Caco-2 (cell line): Measurements from ENCODE around the gene PEX26. TPM values are rescaled to one million over a fixed set of nuclear protein-coding genes. Genes with fewer than 3 reads are reported as not detected.

Source experiments
- BruUV-seq: library from RNA; stranded (reverse); fragments of 400-500 nt; replicated peaks from 2 replicates; lab custom pipeline; 2021; lab: Mats Ljungman, UMichigan
- CTCF ChIA-PET: fragments of 300-600 bp; sonication (Branson Sonifier 250); formaldehyde crosslinking; loops from one replicate; lab custom pipeline; 2022; ENCODE audit warnings: antibody characterized with exemption; lab: Charles Lee
- POLR2A ChIA-PET: fragments of 300-600 bp; sonication (Branson Sonifier 250); formaldehyde crosslinking; loops from one replicate; lab custom pipeline; 2022; ENCODE audit warnings: antibody characterized with exemption; lab: Charles Lee
- DNase-seq, 2 experiments: peaks; one replicate each; pipeline versions ENCODE4 v3.0.0 to v3.0.0-alpha.2; 2020 to 2022
- H3K27me3 ChIP-seq: replicated peaks from 2 replicates; pipeline ENCODE4 v1.6.0; 2011; ENCODE audit warnings: low read length; ENCODE audit not compliant: control insufficient read depth, insufficient read depth
- H3K36me3 ChIP-seq: 2 replicates; pipeline ENCODE4 v1.5.1; 2011; ENCODE audit warnings: low read length; ENCODE audit not compliant: control insufficient read depth, insufficient read depth
- H3K4me1 ChIP-seq: fragments of 250-450 bp; sonication (Bioruptor Pico); 2 replicates; pipeline ENCODE4 v1.5.1; 2020; ENCODE audit warnings: mild to moderate bottlenecking
- H3K4me3 ChIP-seq: 2 replicates; pipeline ENCODE4 v1.5.1; 2011; ENCODE audit warnings: low read depth, mild to moderate bottlenecking, control low read depth, low read length
- H3K9me3 ChIP-seq: fragments of 250-450 bp; sonication (Bioruptor Pico); 2 replicates; pipeline ENCODE4 v1.5.1; 2020; ENCODE audit warnings: mild to moderate bottlenecking, moderate library complexity
- H3K27ac Mint-ChIP-seq: one replicate; pipeline ENCODE4 v1.8.0; 2022; ENCODE audit warnings: mixed read lengths; ENCODE audit not compliant: unreplicated experiment
- H3K27me3 Mint-ChIP-seq: one replicate; pipeline ENCODE4 v1.8.0; 2022; ENCODE audit warnings: mixed read lengths; ENCODE audit not compliant: insufficient read depth, unreplicated experiment
- H3K36me3 Mint-ChIP-seq: one replicate; pipeline ENCODE4 v1.8.0; 2022; ENCODE audit warnings: mild to moderate bottlenecking, mixed read lengths; ENCODE audit not compliant: insufficient read depth, unreplicated experiment
- H3K4me1 Mint-ChIP-seq: one replicate; pipeline ENCODE4 v1.8.0; 2022; ENCODE audit warnings: low read depth, mixed read lengths; ENCODE audit not compliant: unreplicated experiment
- H3K4me3 Mint-ChIP-seq: one replicate; pipeline ENCODE4 v1.8.0; 2022; ENCODE audit warnings: mild to moderate bottlenecking, moderate library complexity, mixed read lengths; ENCODE audit not compliant: unreplicated experiment
- H3K9me3 Mint-ChIP-seq: one replicate; pipeline ENCODE4 v1.8.0; 2022; ENCODE audit warnings: mixed read lengths; ENCODE audit not compliant: unreplicated experiment
- intact Hi-C: fragments of 100-400 bp; cut with micrococcal nuclease; formaldehyde crosslinking; loops from one replicate; pipeline ENCODE4 v1.10.0; 2022; ENCODE audit not compliant: unreplicated experiment
- total RNA-seq: library from RNA; stranded (reverse); gene quantifications from 2 replicates; pipeline ENCODE4 v1.2.3, GENCODE V29; 2022
- TF ChIP-seq, protein P1 (sequence below), 2 experiments: fragments of 200-600 bp in 1 of 2; IDR thresholded peaks; 1 replicate in 1 of 2; 2 replicates in 1 of 2; pipeline versions ENCODE4 v1.5.1 to v1.8.0; 2011 to 2022; ENCODE audit warnings: antibody characterized with exemption in 1 of 2, control low read depth in 1 of 2, inconsistent platforms in 1 of 2, low read depth in 1 of 2, low read length in 1 of 2, mild to moderate bottlenecking in 1 of 2, moderate library complexity in 1 of 2; ENCODE audit not compliant: insufficient read depth in 1 of 2, severe bottlenecking in 1 of 2, unreplicated experiment in 1 of 2

Gene PEX26
- total RNA-seq, 1 experiment from 2014 or later = 40.6 TPM

DNA sequence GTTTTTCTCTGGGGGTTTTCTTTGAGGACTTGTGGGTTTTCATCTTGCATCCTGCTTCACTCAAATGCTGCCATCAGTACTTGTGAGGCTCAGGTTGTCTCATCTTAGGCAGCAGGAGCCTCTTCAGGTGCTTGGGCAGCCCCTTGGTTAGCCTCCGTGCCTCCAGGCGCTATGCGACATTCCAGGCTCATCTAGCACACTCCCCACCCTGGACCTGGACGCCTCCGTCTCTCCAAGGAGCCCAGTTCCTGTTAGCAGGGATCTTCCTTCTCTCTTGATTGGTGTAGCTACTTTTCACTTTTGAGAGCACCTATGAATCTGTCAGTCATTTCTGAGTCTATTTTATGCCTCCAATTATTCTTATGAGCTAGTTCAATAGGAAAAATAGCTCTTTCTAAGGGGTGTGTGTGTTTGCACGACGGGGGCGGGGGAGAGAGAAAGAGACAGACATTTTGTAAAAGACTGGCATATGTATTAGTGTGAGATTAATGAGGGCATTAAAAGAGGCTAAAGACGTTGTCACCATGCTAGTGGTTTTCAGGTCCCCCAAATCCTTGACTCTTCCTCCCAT lies 40.6 kb downstream of the PEX26 start:
- H3K4me1 Mint-ChIP-seq = no peaks in the 10 kb centered on the region
- no TSS peak for BruUV-seq
- no peak for DNase-seq
- no peak overlapping the region for H3K27ac Mint-ChIP-seq
- Histone ChIP-seq H3K9me3 (no peaks in the 10 kb centered on the region), H3K27me3 (no peaks in the 10 kb centered on the region; the same call in 1 of the 2 replicates), H3K4me3 (no peak overlapping the region), H3K4me1 (no peaks in the 10 kb centered on the region), H3K36me3 (no peaks in the 10 kb centered on the region)
- ChIA-PET POLR2A (no interaction called here), CTCF (interaction anchor here (0.6 kb wide), 1 partner anchor 20 kb away, joined by 3 read pairs; no protein-coding TSS in a partner anchor)
- H3K4me3 Mint-ChIP-seq = no peak overlapping the region
- no peaks in the 10 kb centered on the region for H3K27me3 Mint-ChIP-seq
- H3K36me3 Mint-ChIP-seq = no peaks in the 10 kb centered on the region
- TF ChIP-seq, protein P1, sequence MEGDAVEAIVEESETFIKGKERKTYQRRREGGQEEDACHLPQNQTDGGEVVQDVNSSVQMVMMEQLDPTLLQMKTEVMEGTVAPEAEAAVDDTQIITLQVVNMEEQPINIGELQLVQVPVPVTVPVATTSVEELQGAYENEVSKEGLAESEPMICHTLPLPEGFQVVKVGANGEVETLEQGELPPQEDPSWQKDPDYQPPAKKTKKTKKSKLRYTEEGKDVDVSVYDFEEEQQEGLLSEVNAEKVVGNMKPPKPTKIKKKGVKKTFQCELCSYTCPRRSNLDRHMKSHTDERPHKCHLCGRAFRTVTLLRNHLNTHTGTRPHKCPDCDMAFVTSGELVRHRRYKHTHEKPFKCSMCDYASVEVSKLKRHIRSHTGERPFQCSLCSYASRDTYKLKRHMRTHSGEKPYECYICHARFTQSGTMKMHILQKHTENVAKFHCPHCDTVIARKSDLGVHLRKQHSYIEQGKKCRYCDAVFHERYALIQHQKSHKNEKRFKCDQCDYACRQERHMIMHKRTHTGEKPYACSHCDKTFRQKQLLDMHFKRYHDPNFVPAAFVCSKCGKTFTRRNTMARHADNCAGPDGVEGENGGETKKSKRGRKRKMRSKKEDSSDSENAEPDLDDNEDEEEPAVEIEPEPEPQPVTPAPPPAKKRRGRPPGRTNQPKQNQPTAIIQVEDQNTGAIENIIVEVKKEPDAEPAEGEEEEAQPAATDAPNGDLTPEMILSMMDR (IDR thresholded peaks at IDR 0.05; ENCODE audit: insufficient read depth in 1 of 2, low read depth in 1 of 2, low read length in 1 of 2, severe bottlenecking in 1 of 2, unreplicated experiment in 1 of 2) = no peak
- intact Hi-C loops = no loop called here
- H3K9me3 Mint-ChIP-seq = no peaks in the 10 kb centered on the region

DNA sequence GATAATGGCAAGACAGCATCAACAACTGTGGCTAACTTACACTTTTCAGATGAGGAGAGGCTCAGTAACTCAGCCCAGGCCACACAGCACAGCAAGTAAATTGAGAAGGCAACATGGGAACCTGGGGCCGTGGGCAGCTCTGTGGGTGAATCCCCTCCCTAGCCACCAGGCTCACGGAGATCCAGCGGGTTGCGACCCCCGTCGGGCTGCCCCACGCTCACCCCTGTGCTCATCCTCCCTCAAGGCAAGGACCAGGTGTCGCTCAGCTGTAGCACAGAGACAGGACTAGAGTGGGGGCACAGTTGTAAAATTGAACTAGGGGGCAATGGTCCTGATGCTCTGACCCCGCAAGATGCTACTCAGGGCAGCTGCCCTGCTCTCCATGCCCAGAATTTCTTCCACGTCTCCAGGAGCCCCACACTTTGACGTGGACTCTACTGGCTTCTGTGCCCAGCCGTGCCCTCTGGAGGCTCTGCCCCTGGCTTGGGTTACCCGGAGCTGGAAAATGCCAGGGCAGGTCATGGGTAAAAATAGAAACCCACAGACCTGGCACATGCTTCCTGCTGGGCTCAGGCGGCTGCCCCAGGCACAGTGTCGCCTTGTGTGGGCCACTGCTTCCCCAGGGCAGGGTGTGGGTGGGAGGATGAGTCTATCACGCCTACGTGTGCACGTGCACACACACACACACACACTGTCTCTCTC lies 41.8 kb downstream of the PEX26 start:
- no peaks in the 10 kb centered on the region for H3K36me3 Mint-ChIP-seq
- CTCF ChIA-PET = interaction anchor here (0.6 kb wide), 1 partner anchor 19 kb away, joined by 3 read pairs; no protein-coding TSS in a partner anchor

DNA sequence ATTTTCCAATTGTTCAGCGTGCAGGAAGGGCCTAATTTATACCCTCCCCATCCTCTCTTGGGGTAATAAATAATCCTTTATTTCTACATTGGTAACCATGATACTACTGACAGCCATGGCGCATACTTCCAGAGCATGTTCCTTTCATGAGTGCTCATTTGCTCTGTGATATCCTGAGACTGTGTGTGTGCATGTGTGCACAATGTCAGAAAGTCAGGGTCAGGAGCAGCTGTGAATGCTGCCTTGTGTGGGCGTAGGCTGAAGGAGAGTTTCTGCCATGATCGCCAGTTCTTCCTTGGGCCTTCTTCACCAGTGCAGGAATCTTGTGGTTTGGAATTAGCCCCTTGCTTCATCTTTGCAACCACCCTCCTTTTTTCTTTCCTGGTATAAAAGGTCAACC lies 43.1 kb downstream of the PEX26 start:
- H3K36me3 Mint-ChIP-seq = no peaks in the 10 kb centered on the region
- DNase-seq = no peak
- no peaks in the 10 kb centered on the region for H3K9me3 Mint-ChIP-seq
- no peak overlapping the region for H3K27ac Mint-ChIP-seq
- intact Hi-C loops = no loop called here
- no peaks in the 10 kb centered on the region for H3K36me3 ChIP-seq
- TF ChIP-seq, protein P1 (IDR thresholded peaks at IDR 0.05; ENCODE audit: insufficient read depth in 1 of 2, low read depth in 1 of 2, low read length in 1 of 2, severe bottlenecking in 1 of 2, unreplicated experiment in 1 of 2) = no peak
- POLR2A ChIA-PET = no interaction called here
- BruUV-seq = no TSS peak
- no peak overlapping the region for H3K4me3 ChIP-seq
- no peaks in the 10 kb centered on the region for H3K27me3 Mint-ChIP-seq
- H3K4me1 ChIP-seq = no peaks in the 10 kb centered on the region
- CTCF ChIA-PET = no interaction called here
- no peaks in the 10 kb centered on the region for H3K9me3 ChIP-seq
- H3K4me3 Mint-ChIP-seq = no peak overlapping the region
- H3K27me3 ChIP-seq = no peaks in the 10 kb centered on the region; the same call in 1 of the 2 replicates
- H3K4me1 Mint-ChIP-seq = no peaks in the 10 kb centered on the region

More for the DNA sequence above, 41.8 kb downstream of the PEX26 start:
- Histone ChIP-seq H3K36me3 (no peaks in the 10 kb centered on the region), H3K4me3 (no peak overlapping the region), H3K4me1 (no peaks in the 10 kb centered on the region), H3K27me3 (no peaks in the 10 kb centered on the region; the same call in 1 of the 2 replicates), H3K9me3 (no peaks in the 10 kb centered on the region)
- Mint-ChIP-seq H3K27ac (no peak overlapping the region), H3K4me3 (no peak overlapping the region), H3K9me3 (no peaks in the 10 kb centered on the region), H3K4me1 (no peaks in the 10 kb centered on the region), H3K27me3 (no peaks in the 10 kb centered on the region)
- intact Hi-C loops = no loop called here
- TF ChIP-seq, protein P1 (IDR thresholded peaks at IDR 0.05; ENCODE audit: insufficient read depth in 1 of 2, low read depth in 1 of 2, low read length in 1 of 2, severe bottlenecking in 1 of 2, unreplicated experiment in 1 of 2) = no peak
- BruUV-seq = no TSS peak
- POLR2A ChIA-PET = no interaction called here
- DNase-seq = no peak
